Gastrocnemius medialis (tissue), 4 donors: Measurements from ENCODE around the gene CNPPD1. TPM values are rescaled to one million over a fixed set of nuclear protein-coding genes. Genes with fewer than 3 reads are reported as not detected.

Experiments used
- ATAC-seq, 2 donors: fragments of 150-250 bp; one replicate each; pipeline ENCODE4 v1.9.1; 2016
- DNase-seq, 2 donors: peaks; one replicate each; pipeline ENCODE4 v3.0.0-alpha.2; 2019
- H3K27ac ChIP-seq, 4 donors: fragments of 200-600 bp; sonication (generic); 1 replicate in 1 of 4; 2 replicates in 3 of 4; pipeline ENCODE4 v1.5.1; 2016 to 2018; ENCODE audit warnings: mild to moderate bottlenecking in 2 of 4, moderate library complexity in 1 of 4
- H3K27me3 ChIP-seq, 3 donors: fragments of 200-600 bp; sonication (generic) in 2 of 3; 1 replicate in 1 of 3; 2 replicates in 2 of 3; pipeline versions ENCODE4 v1.5.1 to v1.6.0; 2016 to 2019; ENCODE audit warnings: mild to moderate bottlenecking in 1 of 3, moderate library complexity in 1 of 3
- H3K36me3 ChIP-seq, 2 donors: fragments of 200-600 bp; sonication (generic) in 1 of 2; one replicate each; pipeline ENCODE4 v1.5.1; 2017 to 2018
- H3K4me1 ChIP-seq, 2 donors: fragments of 200-600 bp; sonication (generic) in 1 of 2; one replicate each; pipeline ENCODE4 v1.5.1; 2016 to 2017; ENCODE audit warnings: mild to moderate bottlenecking in 2 of 2
- H3K4me3 ChIP-seq, 4 donors: fragments of 200-600 bp; sonication (generic) in 3 of 4; 1 replicate in 1 of 4; 2 replicates in 3 of 4; pipeline ENCODE4 v1.5.1; 2016 to 2019; ENCODE audit warnings: mild to moderate bottlenecking in 2 of 4
- H3K9me3 ChIP-seq, 3 donors: fragments of 200-600 bp; sonication (generic) in 2 of 3; 1 replicate in 1 of 3; 2 replicates in 2 of 3; pipeline ENCODE4 v1.5.1; 2016 to 2019
- CTCF ChIP-seq, 5 experiments: fragments of 450-650 bp in 3 of 5; fragments of 200-600 bp in 2 of 5; sonication (generic) in 2 of 5; IDR thresholded peaks in 4 of 5; conservative IDR thresholded peaks in 1 of 5; 1 replicate in 4 of 5; 2 replicates in 1 of 5; pipeline ENCODE4 v1.5.1; 2016 to 2019; ENCODE audit warnings: antibody characterized with exemption in 5 of 5, mild to moderate bottlenecking in 3 of 5, moderate library complexity in 3 of 5
- POLR2A ChIP-seq, 2 donors: fragments of 450-650 bp; IDR thresholded peaks; one replicate each; pipeline ENCODE4 v1.6.1; 2017; ENCODE audit warnings: antibody characterized with exemption in 2 of 2, mild to moderate bottlenecking in 2 of 2, moderate library complexity in 2 of 2
- in situ Hi-C, 4 donors: fragments of 200-750 bp; cut with MboI; loops; one replicate each; pipeline versions ENCODE4 v1.15.0 to v1.8.0; 2017; ENCODE audit warnings: low sequenced_read_pairs in 4 of 4
- intact Hi-C: fragments of 100-400 bp; cut with DNase I; formaldehyde crosslinking; loops from one replicate; pipeline ENCODE4 v1.15.1; 2023; ENCODE audit warnings: low total_unique reads
- total RNA-seq, 4 donors: library from RNA; depleted of rRNA; stranded (reverse); fragments of >200 nt; gene quantifications; one replicate each; pipeline versions ENCODE4 v1.1.0 to v1.2.3, GENCODE V29; 2016

CNPPD1 gene
- total RNA-seq, 4 donors from 2014 or later, result 53.5 to 114 (median 55.9) TPM

- Histone ChIP-seq H3K4me1 (peaks cover 9 to 13% of the 10 kb centered on the region in 2 donors), H3K36me3 (peaks cover 0 to 52% of the 10 kb centered on the region in 2 donors)
Measured at GRCh38 chr2:219183151-219183772, 6.5 kb upstream of the CNPPD1 start.

GRCh38 chr2:219182331-219183150 is 5.8 kb upstream of the CNPPD1 start:
- no peak for ATAC-seq

More at GRCh38 chr2:219183151-219183772, 6.5 kb upstream of the CNPPD1 start:
- no peak for ATAC-seq
- Histone ChIP-seq H3K9me3 (no peaks in the 10 kb centered on the region), H3K27ac (no peak overlapping the region), H3K4me3 (no peak overlapping the region), H3K27me3 (no peaks in the 10 kb centered on the region)
- in situ Hi-C loops, result no loop called here
- no peak for DNase-seq
- intact Hi-C loops, result no loop called here
- TF ChIP-seq CTCF (IDR thresholded peaks at IDR 0.05 in 4 of 5, conservative IDR thresholded peaks at IDR 0.05 in 1 of 5) (no peak), POLR2A (IDR thresholded peaks at IDR 0.05) (no peak)

GRCh38 chr2:219181531-219181930 is 4.8 kb upstream of the CNPPD1 start:
- H3K36me3 ChIP-seq, result peaks cover 0 to 52% of the 10 kb centered on the region in 2 donors
- H3K4me3 ChIP-seq, result no peak overlapping the region
- no peaks in the 10 kb centered on the region for H3K27me3 ChIP-seq
- DNase-seq (no peak), ATAC-seq (no peak)
- no peak for TF ChIP-seq CTCF (IDR thresholded peaks at IDR 0.05 in 4 of 5, conservative IDR thresholded peaks at IDR 0.05 in 1 of 5)
- no peak for TF ChIP-seq POLR2A (IDR thresholded peaks at IDR 0.05)
- no peak overlapping the region for H3K27ac ChIP-seq
- H3K9me3 ChIP-seq, result no peaks in the 10 kb centered on the region
- intact Hi-C loops, result no loop called here
- peaks cover 9 to 13% of the 10 kb centered on the region in 2 donors for H3K4me1 ChIP-seq
- in situ Hi-C loops, result no loop called here

More at GRCh38 chr2:219182331-219183150, 5.8 kb upstream of the CNPPD1 start:
- H3K36me3 ChIP-seq, result peaks cover 0 to 52% of the 10 kb centered on the region in 2 donors
- no peak overlapping the region for H3K4me3 ChIP-seq
- TF ChIP-seq POLR2A (IDR thresholded peaks at IDR 0.05) (no peak), CTCF (IDR thresholded peaks at IDR 0.05 in 4 of 5, conservative IDR thresholded peaks at IDR 0.05 in 1 of 5) (no peak)
- peaks cover 9 to 13% of the 10 kb centered on the region in 2 donors for H3K4me1 ChIP-seq
- intact Hi-C loops (no loop called here), in situ Hi-C loops (no loop called here)
- no peak for DNase-seq
- H3K27ac ChIP-seq, result no peak overlapping the region
- no peaks in the 10 kb centered on the region for H3K27me3 ChIP-seq
- H3K9me3 ChIP-seq, result no peaks in the 10 kb centered on the region

GRCh38 chr2:219180961-219181360 is 4.2 kb upstream of the CNPPD1 start:
- H3K27ac ChIP-seq, result no peak overlapping the region
- in situ Hi-C loops (no loop called here), intact Hi-C loops (no loop called here)
- H3K9me3 ChIP-seq, result no peaks in the 10 kb centered on the region
- H3K4me3 ChIP-seq, result no peak overlapping the region
- H3K36me3 ChIP-seq, result peaks cover 0 to 52% of the 10 kb centered on the region in 2 donors
- DNase-seq (no peak), ATAC-seq (no peak)
- peaks cover 11 to 14% of the 10 kb centered on the region in 2 donors for H3K4me1 ChIP-seq
- no peaks in the 10 kb centered on the region for H3K27me3 ChIP-seq
- no peak for TF ChIP-seq POLR2A (IDR thresholded peaks at IDR 0.05)
- no peak for TF ChIP-seq CTCF (IDR thresholded peaks at IDR 0.05 in 4 of 5, conservative IDR thresholded peaks at IDR 0.05 in 1 of 5)
